Measurements from ENCODE around the gene PRKCZ. TPM values are rescaled to one million over a fixed set of nuclear protein-coding genes. Genes with fewer than 3 reads are reported as not detected.
"Not testable (repeated sequence)": the region's sequence is repeated elsewhere in the genome, so short reads cannot be mapped to it uniquely, and the experiment has no call there.

PRKCZ gene
- total RNA-seq, 1 experiment from 2014 or later = 0.52 TPM

GRCh38 chr1:2133879-2134215 lies 83.6 kb downstream of the PRKCZ start:
- no peak for DNase-seq (ENCODE audit: low read depth)

DNA sequence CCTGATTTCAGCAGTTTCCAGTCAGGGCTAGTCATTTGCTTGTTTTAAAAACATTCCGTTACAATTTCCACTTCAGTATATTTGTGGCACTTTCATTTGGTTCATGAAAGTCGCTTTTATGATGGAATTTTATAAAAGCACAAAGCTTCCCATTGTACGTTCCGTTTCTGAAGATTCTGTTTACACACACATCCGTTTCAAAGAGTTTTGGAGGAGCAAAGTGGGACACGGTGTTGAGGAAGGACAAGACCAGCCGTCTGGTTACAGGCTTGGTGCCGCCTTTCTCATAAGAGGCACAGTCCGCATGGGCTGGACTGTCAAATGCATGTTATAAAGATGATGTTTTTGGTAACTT lies 84.0 kb downstream of the PRKCZ start:
- DNase-seq (ENCODE audit: low read depth) = no peak

GRCh38 chr1:2134621-2135307 lies 84.6 kb downstream of the PRKCZ start:
- DNase-seq (ENCODE audit: low read depth) = no peak

DNA sequence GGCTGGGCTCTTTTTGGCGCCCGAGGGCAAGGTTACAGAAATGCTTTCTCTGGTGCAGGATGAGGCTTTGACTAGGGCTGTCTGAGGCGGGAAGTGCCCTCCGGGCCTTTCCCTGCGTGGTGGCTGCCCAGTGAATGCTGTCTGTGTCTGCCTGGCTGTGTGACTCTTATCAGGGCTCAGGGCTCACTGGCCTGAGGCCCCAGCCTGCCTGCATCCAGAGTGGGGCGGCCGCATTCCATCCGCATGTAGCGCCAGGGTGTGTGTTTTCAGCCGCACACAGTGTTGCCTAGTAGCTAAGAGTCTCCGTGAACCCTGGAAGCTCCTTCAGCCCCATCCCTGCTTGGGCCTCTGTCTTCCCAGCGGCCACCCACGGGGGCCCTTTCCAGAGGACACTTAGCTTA lies 85.2 kb downstream of the PRKCZ start:
- no peak for DNase-seq (ENCODE audit: low read depth)

GRCh38 chr1:2135941-2136340 lies 85.7 kb downstream of the PRKCZ start:
- no peak for DNase-seq (ENCODE audit: low read depth)

- DNase-seq (ENCODE audit: low read depth) = no peak
These were observed 86.4 kb downstream of the PRKCZ start for GRCh38 chr1:2136386-2137235.

- no peak for DNase-seq (ENCODE audit: low read depth)
These were observed 87.3 kb downstream of the PRKCZ start for GRCh38 chr1:2137257-2138121.

- not testable (repeated sequence) for DNase-seq (ENCODE audit: low read depth)
These were observed 88.9 kb downstream of the PRKCZ start for GRCh38 chr1:2139156-2139555.

GRCh38 chr1:2141025-2141424 lies 90.8 kb downstream of the PRKCZ start:
- no peak for DNase-seq (ENCODE audit: low read depth)

- DNase-seq (ENCODE audit: low read depth) = no peak
These were observed 93.7 kb downstream of the PRKCZ start for GRCh38 chr1:2143814-2144500.

DNA sequence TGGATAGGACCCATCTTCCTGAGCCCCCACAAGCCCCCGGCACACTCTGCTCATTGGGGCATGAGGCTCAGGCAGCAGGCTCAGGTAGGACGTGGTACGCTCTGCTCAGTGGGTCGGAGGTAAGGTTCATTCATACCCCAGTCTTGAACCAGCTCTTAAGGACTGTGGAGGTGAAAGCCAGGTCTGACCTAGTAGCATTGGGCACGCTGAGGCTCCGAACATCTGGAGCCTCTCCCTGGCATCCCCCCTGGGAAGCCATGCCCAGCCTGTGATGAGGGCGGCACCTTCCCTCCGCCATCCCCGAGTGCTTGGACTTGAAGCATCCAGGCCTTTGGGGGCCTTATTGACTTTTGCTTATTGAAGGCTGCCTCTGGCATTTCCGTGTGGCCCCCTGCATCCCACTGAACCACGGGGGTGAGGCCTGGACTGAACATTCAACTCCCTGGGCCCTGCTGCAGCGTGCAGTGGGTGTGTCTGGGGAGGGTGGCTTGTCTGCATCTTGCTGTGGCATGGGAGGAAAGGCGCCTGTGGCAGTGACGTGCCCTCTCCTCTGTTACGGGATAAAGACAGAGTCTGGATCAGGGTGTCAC lies 94.4 kb downstream of the PRKCZ start:
- no peak for DNase-seq (ENCODE audit: low read depth)

DNA sequence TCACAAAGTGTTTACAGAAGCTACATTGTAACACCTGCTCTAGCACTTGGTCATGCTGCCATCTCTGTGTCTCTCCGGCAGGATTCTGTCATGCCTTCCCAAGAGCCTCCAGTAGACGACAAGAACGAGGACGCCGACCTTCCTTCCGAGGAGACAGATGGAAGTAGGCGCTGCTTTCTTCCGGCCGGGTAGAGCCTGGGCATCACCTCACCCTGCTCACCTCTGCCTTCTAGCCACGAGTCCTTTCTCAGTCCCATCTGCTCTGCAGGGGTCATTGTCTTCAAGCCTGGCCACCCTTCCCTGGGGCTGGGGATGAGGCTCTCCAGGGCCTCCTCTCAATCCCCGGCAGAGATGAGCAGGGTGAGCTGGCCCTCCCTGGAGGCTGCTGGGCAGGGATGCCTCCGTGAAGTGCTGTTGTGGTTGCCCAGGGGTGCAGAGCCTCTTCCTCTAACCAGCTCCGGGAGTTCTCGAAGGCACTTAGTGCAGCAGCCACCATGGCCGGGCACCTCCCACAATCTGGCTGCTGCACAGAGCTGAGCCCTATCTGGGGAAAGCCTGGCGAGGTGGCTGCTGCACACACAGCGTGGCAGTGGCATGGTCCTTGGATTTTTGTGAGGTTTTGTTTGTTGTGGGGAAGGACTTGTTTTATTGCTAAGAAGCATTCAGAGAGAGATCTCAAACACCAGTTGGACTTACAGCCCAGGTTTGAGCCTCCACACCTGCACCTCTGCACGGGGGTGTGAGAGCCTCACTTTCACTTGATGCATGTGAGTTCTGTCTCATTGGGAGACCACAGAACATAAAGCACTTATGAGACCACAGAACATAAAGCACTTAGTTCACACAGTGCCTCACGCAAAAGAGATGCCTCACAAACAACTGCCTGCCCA lies 96.0 kb downstream of the PRKCZ start:
- no peak for DNase-seq (ENCODE audit: low read depth)

- no peak for DNase-seq (ENCODE audit: low read depth)
These were observed 96.8 kb downstream of the PRKCZ start for GRCh38 chr1:2146836-2147517.

GRCh38 chr1:2147869-2148268 lies 97.7 kb downstream of the PRKCZ start:
- not testable (repeated sequence) for DNase-seq (ENCODE audit: low read depth)

- DNase-seq (ENCODE audit: low read depth) = no peak
These were observed 98.5 kb downstream of the PRKCZ start for GRCh38 chr1:2148691-2149090.

GRCh38 chr1:2150801-2151200 lies 100.6 kb downstream of the PRKCZ start:
- no peak for DNase-seq (ENCODE audit: low read depth)

GRCh38 chr1:2151252-2151651 lies 101.0 kb downstream of the PRKCZ start:
- DNase-seq (ENCODE audit: low read depth) = no peak

DNA sequence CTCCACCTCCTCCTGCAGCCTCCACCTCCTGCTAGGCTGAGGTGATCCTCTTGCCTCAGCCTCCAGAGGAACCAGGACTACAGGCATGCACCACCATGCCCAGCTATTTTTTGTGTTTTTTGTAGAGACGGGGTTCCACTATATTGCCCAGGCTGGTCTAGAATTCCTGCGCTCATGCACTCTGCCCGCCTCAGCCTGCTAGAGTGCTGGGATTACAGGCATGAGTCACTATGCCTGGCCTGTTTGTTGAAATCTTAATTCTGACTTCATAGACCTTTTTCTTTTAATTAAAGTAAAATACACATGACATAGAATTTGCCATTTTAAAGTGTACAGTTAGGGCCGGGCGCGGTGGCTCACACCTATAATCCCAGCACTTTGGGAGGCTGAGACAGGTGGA lies 101.7 kb downstream of the PRKCZ start:
- no peak for DNase-seq (ENCODE audit: low read depth)

DNA sequence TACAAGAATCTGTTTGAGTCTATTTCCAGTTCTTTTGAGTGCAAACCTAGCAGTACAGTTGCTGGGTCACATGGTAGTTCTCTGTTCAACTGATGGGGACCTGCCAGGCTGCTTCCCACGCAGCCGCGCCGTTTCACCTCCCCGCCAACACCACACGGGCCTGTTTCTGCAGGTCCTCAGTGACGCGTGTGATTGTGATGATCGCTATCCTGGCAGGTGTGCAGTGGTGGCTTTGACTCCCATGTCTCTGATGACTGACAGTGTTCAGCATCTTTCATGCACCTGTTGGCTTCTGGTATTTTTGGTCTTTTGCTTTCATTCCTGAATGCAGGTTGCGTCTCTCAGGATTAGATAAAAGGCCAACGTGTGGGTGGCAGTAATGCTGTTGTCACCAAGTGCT lies 102.7 kb downstream of the PRKCZ start:
- no peak for DNase-seq (ENCODE audit: low read depth)

GRCh38 chr1:2154022-2154421 lies 103.8 kb downstream of the PRKCZ start:
- no peak for DNase-seq (ENCODE audit: low read depth)

Data from LHCN-M2 (cell line).